Parathyroid adenoma (tissue), 2 donors: Measurements from ENCODE around the gene SYNJ2.

ENCODE experiments used
- H2AFZ ChIP-seq: fragments of 300-600 bp; sonication (generic); one replicate; pipeline ENCODE4 v1.7.0; 2017; ENCODE audit warnings: antibody characterized with exemption, mild to moderate bottlenecking
- H3K27ac ChIP-seq: fragments of 300-600 bp; sonication (generic); one replicate; pipeline ENCODE4 v1.7.0; 2017
- H3K27me3 ChIP-seq: fragments of 300-600 bp; sonication (generic); one replicate; pipeline ENCODE4 v1.7.0; 2017; ENCODE audit warnings: low read length; ENCODE audit not compliant: control insufficient read depth, insufficient read depth
- H3K36me3 ChIP-seq: fragments of 300-600 bp; sonication (generic); one replicate; pipeline ENCODE4 v1.7.0; 2017; ENCODE audit warnings: low read length; ENCODE audit not compliant: control insufficient read depth, insufficient read depth
- H3K4me1 ChIP-seq: fragments of 300-600 bp; sonication (generic); one replicate; pipeline ENCODE4 v1.7.0; 2017; ENCODE audit warnings: control low read depth
- H3K4me2 ChIP-seq: fragments of 300-600 bp; sonication (generic); one replicate; pipeline ENCODE4 v1.7.0; 2017; ENCODE audit warnings: low read length
- H3K4me3 ChIP-seq: fragments of 300-600 bp; sonication (generic); one replicate; pipeline ENCODE4 v1.7.0; 2017; ENCODE audit warnings: low read depth, low read length
- H3K79me2 ChIP-seq: fragments of 300-600 bp; sonication (generic); one replicate; pipeline ENCODE4 v1.7.0; 2017; ENCODE audit warnings: control low read depth
- H3K9ac ChIP-seq: fragments of 300-600 bp; sonication (generic); one replicate; pipeline ENCODE4 v1.7.0; 2017; ENCODE audit warnings: mild to moderate bottlenecking
- H3K9me3 ChIP-seq: fragments of 300-600 bp; sonication (generic); one replicate; pipeline ENCODE4 v1.7.0; 2017; ENCODE audit warnings: low read length; ENCODE audit not compliant: control insufficient read depth
- TF ChIP-seq, protein P1 (sequence below): fragments of 300-600 bp; sonication (generic); IDR thresholded peaks from one replicate; pipeline ENCODE4 v1.7.0; 2017; ENCODE audit warnings: antibody characterized with exemption, mild to moderate bottlenecking
- donor health status: primary hyperparathyroidism.

SYNJ2 gene

DNA sequence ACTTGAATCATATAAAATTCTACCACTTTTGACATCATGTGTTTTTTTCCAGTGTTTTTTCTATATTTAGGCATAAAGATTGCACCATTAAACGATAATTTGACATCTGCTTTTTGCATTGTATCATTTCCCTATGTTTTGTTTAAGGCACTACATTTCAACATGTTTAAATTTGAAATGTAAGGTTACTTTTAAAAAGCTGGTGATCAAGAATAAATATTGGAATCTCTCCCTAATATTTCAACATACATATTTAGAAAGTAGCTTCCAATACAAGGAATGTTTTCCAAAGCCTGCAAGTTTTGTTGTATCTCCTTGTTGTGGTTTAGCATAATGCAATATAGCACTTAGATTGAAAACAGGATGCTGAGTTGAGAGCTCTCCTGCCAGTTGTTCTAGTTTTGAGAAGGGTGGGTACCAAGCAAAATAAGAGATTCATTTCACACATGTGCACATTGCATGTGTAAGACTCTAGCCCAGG lies 76.5 kb downstream of the SYNJ2 start:
- Histone ChIP-seq H3K9ac (no peak overlapping the region), H3K79me2 (no peaks in the 10 kb centered on the region), H3K4me3 (no peak overlapping the region), H3K4me1 (no peaks in the 10 kb centered on the region), H3K36me3 (no peaks in the 10 kb centered on the region), H3K9me3 (no peaks in the 10 kb centered on the region), H3K27ac (no peak overlapping the region), H3K4me2 (no peak overlapping the region), H3K27me3 (no peaks in the 10 kb centered on the region), H2AFZ (no peak overlapping the region)
- TF ChIP-seq, protein P1, sequence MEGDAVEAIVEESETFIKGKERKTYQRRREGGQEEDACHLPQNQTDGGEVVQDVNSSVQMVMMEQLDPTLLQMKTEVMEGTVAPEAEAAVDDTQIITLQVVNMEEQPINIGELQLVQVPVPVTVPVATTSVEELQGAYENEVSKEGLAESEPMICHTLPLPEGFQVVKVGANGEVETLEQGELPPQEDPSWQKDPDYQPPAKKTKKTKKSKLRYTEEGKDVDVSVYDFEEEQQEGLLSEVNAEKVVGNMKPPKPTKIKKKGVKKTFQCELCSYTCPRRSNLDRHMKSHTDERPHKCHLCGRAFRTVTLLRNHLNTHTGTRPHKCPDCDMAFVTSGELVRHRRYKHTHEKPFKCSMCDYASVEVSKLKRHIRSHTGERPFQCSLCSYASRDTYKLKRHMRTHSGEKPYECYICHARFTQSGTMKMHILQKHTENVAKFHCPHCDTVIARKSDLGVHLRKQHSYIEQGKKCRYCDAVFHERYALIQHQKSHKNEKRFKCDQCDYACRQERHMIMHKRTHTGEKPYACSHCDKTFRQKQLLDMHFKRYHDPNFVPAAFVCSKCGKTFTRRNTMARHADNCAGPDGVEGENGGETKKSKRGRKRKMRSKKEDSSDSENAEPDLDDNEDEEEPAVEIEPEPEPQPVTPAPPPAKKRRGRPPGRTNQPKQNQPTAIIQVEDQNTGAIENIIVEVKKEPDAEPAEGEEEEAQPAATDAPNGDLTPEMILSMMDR, result no peak

DNA sequence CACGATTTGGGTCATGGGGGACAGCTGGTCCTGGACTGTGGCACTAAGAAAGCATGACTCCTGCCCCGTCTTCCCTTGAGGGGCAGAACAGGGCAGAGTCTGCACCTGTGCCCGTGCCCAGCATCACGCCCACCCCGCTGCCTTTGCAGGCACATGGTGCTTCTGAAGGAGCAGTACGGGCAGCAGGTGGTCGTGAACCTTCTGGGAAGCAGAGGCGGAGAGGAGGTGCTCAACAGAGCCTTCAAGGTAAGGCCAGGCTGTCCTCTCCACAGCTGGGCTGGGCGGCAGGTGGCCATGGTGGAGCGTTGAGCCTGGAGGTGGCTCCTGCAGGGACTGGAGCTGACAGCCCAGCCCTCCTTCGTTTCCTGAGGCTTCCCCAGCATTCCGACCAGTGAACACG lies 77.4 kb downstream of the SYNJ2 start:
- TF ChIP-seq, protein P1, result no peak

DNA sequence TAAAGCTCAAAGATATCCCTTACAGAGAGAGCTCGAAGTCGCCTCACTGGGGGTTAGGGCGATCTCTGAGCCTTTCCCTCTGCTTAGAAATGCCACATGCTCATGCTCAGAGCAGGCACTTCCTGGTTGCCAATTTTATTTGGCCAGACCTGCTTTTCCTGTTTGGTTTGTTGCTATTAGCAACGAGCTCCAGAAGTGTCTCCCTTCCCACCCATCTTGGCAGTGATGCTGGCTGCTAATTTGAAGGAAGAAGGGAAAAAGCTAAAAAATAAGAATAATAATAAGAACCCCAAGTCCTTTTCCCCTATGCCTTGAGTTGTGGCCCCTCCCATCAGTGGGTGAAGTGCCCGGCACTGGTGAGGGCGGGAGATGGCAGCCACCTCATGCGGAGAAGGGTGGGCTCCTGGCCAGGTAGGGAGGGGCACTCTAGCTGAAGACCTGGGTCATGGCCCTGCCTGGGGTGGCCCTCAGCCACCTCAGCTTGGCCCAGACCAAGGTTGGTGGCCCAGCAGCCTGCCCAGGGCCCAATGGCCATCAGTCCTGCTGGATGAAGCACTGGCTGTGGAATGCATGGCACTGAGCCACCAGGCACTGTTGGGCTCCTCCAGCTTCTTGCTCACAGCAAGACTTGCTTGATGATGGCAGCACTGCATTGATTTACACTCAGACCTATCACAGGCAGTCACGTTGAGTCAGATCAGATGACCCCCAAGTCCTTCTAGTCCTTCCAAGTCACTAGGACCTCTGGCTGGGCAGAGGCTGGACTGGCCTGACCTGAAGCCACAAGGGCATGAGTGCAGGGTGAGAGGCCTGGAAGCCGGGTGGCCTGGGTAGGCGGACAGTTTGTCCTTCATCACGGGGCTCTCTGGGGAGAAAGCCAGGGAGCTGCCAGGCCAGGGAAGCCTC lies 79.0 kb downstream of the SYNJ2 start:
- no peaks in the 10 kb centered on the region for H3K36me3 ChIP-seq
- H3K27me3 ChIP-seq, result no peaks in the 10 kb centered on the region
- no peaks in the 10 kb centered on the region for H3K9me3 ChIP-seq
- no peaks in the 10 kb centered on the region for H3K79me2 ChIP-seq
- peak overlapping the region; percentile 4 for H3K4me2 ChIP-seq
- no peak overlapping the region for H3K4me3 ChIP-seq
- peak overlapping the region; percentile 45 for H3K27ac ChIP-seq
- TF ChIP-seq, protein P1, result no peak
- no peaks in the 10 kb centered on the region for H3K4me1 ChIP-seq
- H3K9ac ChIP-seq, result no peak overlapping the region
- peak overlapping the region; percentile 45 for H2AFZ ChIP-seq

More for the DNA sequence above, 77.4 kb downstream of the SYNJ2 start:
- no peaks in the 10 kb centered on the region for H3K36me3 ChIP-seq
- H3K9ac ChIP-seq, result no peak overlapping the region
- no peak overlapping the region for H3K27ac ChIP-seq
- no peaks in the 10 kb centered on the region for H3K9me3 ChIP-seq
- H3K27me3 ChIP-seq, result no peaks in the 10 kb centered on the region
- H3K4me2 ChIP-seq, result no peak overlapping the region
- no peak overlapping the region for H3K4me3 ChIP-seq
- H2AFZ ChIP-seq, result no peak overlapping the region
- H3K79me2 ChIP-seq, result no peaks in the 10 kb centered on the region
- H3K4me1 ChIP-seq, result no peaks in the 10 kb centered on the region

DNA sequence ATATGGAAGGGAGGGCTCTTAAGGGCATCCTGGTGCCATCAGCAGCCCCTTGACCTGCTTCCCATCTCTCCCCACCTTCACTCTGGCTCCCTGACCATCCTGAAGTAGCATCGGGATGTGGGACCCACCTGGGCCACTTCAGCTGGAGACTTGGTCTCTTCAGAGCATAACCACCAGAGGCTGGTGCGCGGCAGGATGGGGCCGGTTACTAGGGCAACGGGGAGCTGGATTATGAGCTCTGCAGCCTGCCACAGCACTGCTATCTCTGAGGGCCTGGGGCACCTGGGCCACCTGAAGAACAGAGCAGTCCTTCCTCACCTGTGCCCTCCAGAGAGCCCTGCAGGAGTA lies 79.7 kb downstream of the SYNJ2 start:
- Histone ChIP-seq H2AFZ (no peak overlapping the region), H3K79me2 (no peaks in the 10 kb centered on the region), H3K4me1 (no peaks in the 10 kb centered on the region), H3K9me3 (no peaks in the 10 kb centered on the region), H3K36me3 (no peaks in the 10 kb centered on the region), H3K27me3 (no peaks in the 10 kb centered on the region), H3K4me2 (no peak overlapping the region), H3K27ac (no peak overlapping the region), H3K9ac (no peak overlapping the region), H3K4me3 (no peak overlapping the region)
- TF ChIP-seq, protein P1, result no peak
